Measurements from ENCODE around the gene TRAM2. TPM values are rescaled to one million over a fixed set of nuclear protein-coding genes. Genes with fewer than 3 reads are reported as not detected.

TRAM2 gene
- total and polyA plus RNA-seq, 2 donors (not counting 3 experiments of a cell fraction or from before 2014, with no cell fraction given): 85.7 to 98.6 TPM

DNA sequence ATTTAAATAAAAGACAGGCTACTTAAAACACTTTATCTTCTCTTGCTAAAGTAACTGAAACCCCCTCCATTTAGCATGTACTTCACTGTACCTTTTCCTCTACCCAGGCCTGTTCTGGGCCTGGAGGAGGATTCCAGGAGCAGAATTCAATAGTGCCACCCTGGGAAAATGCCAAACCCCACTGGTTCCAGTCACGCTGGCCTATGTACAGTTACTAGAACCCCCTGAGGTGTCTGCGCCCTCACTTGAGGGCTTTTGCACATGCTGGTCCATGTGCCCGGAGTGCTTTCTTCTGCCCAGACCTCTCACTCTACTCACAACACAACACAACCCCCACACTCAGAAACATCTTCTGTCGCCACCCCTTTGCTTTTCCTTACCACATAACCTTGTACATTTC is 45.5 kb downstream of the TRAM2 start:
- BruUV-seq (replicated peaks): no TSS peak
- Histone ChIP-seq H3K27me3 (ENCODE audit: control insufficient read depth in 2 of 2, insufficient read depth in 2 of 2, low read length in 2 of 2) (no peaks in the 10 kb centered on the region), H2AFZ (ENCODE audit: low read depth, low read length) (no peak overlapping the region), H3K4me2 (ENCODE audit: insufficient read depth, low read length) (no peak overlapping the region), H3K36me3 (ENCODE audit: control insufficient read depth in 2 of 2, extremely low read depth in 1 of 2, insufficient read depth in 2 of 2, low read length in 2 of 2) (peaks cover 4 to 10% of the 10 kb centered on the region in 2 experiments), H3K9ac (replicated peaks; ENCODE audit: extremely low read depth, insufficient read depth, low read length) (no peak overlapping the region), H3K9me3 (replicated peaks; ENCODE audit: control insufficient read depth, insufficient read depth, low read length) (no peaks in the 10 kb centered on the region), H3K79me2 (ENCODE audit: control insufficient read depth, insufficient read depth, low read length) (peaks cover 40% of the 10 kb centered on the region), H3K27ac (ENCODE audit: insufficient read depth, low read depth, low read length) (no peak overlapping the region), H3K4me1 (ENCODE audit: control insufficient read depth, extremely low read depth, insufficient read depth, low read length) (peaks cover 38% of the 10 kb centered on the region), H3K9me1 (replicated peaks; ENCODE audit: control insufficient read depth, extremely low read depth, insufficient read depth, low read length) (no peaks in the 10 kb centered on the region), H4K20me1 (replicated peaks; ENCODE audit: control insufficient read depth, extremely low read depth, insufficient read depth, low read length) (no peaks in the 10 kb centered on the region), H3K4me3 (replicated peaks in 1 of 3; ENCODE audit: insufficient read depth in 1 of 3, low read depth in 1 of 3, low read length in 3 of 3) (no peak overlapping the region)
- no peak for DNase-seq (ENCODE audit: low read depth, low spot score)
- TF ChIP-seq, protein P1, sequence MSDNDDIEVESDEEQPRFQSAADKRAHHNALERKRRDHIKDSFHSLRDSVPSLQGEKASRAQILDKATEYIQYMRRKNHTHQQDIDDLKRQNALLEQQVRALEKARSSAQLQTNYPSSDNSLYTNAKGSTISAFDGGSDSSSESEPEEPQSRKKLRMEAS (IDR thresholded peaks at IDR 0.05; ENCODE audit: insufficient read depth, insufficient read length): no peak
- TF ChIP-seq EZH2 (IDR thresholded peaks at IDR 0.05; ENCODE audit: borderline replicate concordance, low read depth, low read length, severe bottlenecking): no peak
- TF ChIP-seq MYC (IDR thresholded peaks at IDR 0.05; ENCODE audit: low read depth, low read length): no peak
- TF ChIP-seq FOS (IDR thresholded peaks at IDR 0.05; ENCODE audit: borderline replicate concordance, insufficient read depth, low read length): no peak
- TF ChIP-seq JUN (IDR thresholded peaks at IDR 0.05; ENCODE audit: borderline replicate concordance, insufficient read depth, insufficient read length, low read depth): no peak
- TF ChIP-seq CTCF (IDR thresholded peaks at IDR 0.05; ENCODE audit: extremely low read depth in 1 of 2, insufficient read depth in 1 of 2, low read depth in 1 of 2, low read length in 2 of 2): no peak
- no peak for TF ChIP-seq POLR2A (IDR thresholded peaks at IDR 0.05; ENCODE audit: low read depth, low read length)
- TF ChIP-seq GATA2 (IDR thresholded peaks at IDR 0.05; ENCODE audit: insufficient read depth, insufficient read length, low read depth, low read length): no peak
- no peak for TF ChIP-seq POLR2AphosphoS5 (IDR thresholded peaks at IDR 0.05; ENCODE audit: insufficient read depth, low read depth, low read length)
- FAIRE-seq: no peak
- intact Hi-C loops (cut with micrococcal nuclease): no loop called here
- dilution Hi-C loops (cut with MboI; ENCODE audit: extremely low pct_ligation_motif_present, low sequenced_read_pairs): loop anchor here (25.0 kb wide), 1 partner anchor 119 kb away; the partner anchor contains the start of gene EFHC1
- ChIA-PET POLR2A (no interaction called here), CTCF (interaction anchor here (0.7 to 1.6 kb wide), 2 partner anchors 8 to 109 kb away, joined by 4 read pairs; no protein-coding TSS in a partner anchor)

All from endothelial cell of umbilical vein (primary cell).